ENCODE data around the gene FBXL4.
A peak's percentile ranks its signal among the peaks of the same experiment; 100 is the strongest.

FBXL4 gene

GRCh38 chr6:98877250-98877649 lies 70.5 kb downstream of the FBXL4 start:
- no peak for DNase-seq

GRCh38 chr6:98875375-98875774 lies 72.4 kb downstream of the FBXL4 start:
- DNase-seq, result no peak

- no peak for DNase-seq
Measured at GRCh38 chr6:98871821-98872220, 75.9 kb downstream of the FBXL4 start.

- DNase-seq, result no peak
Measured at GRCh38 chr6:98871057-98871456, 76.7 kb downstream of the FBXL4 start.

- DNase-seq, result no peak
Measured at GRCh38 chr6:98864497-98864896, 83.2 kb downstream of the FBXL4 start.

GRCh38 chr6:98848539-98849242 lies 99.1 kb downstream of the FBXL4 start:
- DNase-seq, result no peak

- no peak for DNase-seq
Measured at GRCh38 chr6:98847779-98848538, 99.8 kb downstream of the FBXL4 start.

- no peak for DNase-seq
Measured at GRCh38 chr6:98847416-98847778, 100.3 kb downstream of the FBXL4 start.

GRCh38 chr6:98846021-98846380 lies 101.7 kb downstream of the FBXL4 start:
- no peak for DNase-seq

- peak; percentile 92 for DNase-seq
Measured at GRCh38 chr6:98845211-98846020, 102.3 kb downstream of the FBXL4 start.

- peak; percentile 61 for DNase-seq
Measured at GRCh38 chr6:98844244-98845210, 103.2 kb downstream of the FBXL4 start.

GRCh38 chr6:98843271-98844243 lies 104.2 kb downstream of the FBXL4 start:
- DNase-seq, result no peak

GRCh38 chr6:98842342-98843180 lies 105.2 kb downstream of the FBXL4 start:
- no peak for DNase-seq

GRCh38 chr6:98841621-98842341 lies 106.0 kb downstream of the FBXL4 start:
- no peak for DNase-seq

- DNase-seq, result no peak
Measured at GRCh38 chr6:98840996-98841513, 106.7 kb downstream of the FBXL4 start.

- DNase-seq, result no peak
Measured at GRCh38 chr6:98840385-98840784, 107.4 kb downstream of the FBXL4 start.

GRCh38 chr6:98839781-98840361 lies 107.9 kb downstream of the FBXL4 start:
- DNase-seq, result peak; percentile 44

GRCh38 chr6:98838975-98839374 lies 108.8 kb downstream of the FBXL4 start:
- no peak for DNase-seq

GRCh38 chr6:98838032-98838431 lies 109.7 kb downstream of the FBXL4 start:
- DNase-seq, result peak; percentile 25
